Naive thymus-derived CD8-positive, alpha-beta T cell (primary cell): Measurements from ENCODE around the gene SORCS2. TPM values are rescaled to one million over a fixed set of nuclear protein-coding genes. Genes with fewer than 3 reads are reported as not detected.

ENCODE experiments used
- ATAC-seq, 2 donors: fragments of 150-1000 bp; cut with Tn5 transposase in 1 of 2; sonication (Bioruptor Pico), chemical (Tn5 transposase) in 1 of 2; 1 replicate in 1 of 2; 2 replicates in 1 of 2; pipeline ENCODE4 v1.10.0; 2021; ENCODE audit warnings: mild to moderate bottlenecking in 2 of 2, moderate library complexity in 2 of 2
- POLR2A ChIA-PET: fragments of 350-600 bp; sonication (Branson Sonifier 250); formaldehyde crosslinking; loops from one replicate; lab custom pipeline; 2021; ENCODE audit warnings: antibody characterized with exemption; lab: Charles Lee
- DNase-seq, 10 donors: peaks; one replicate each; pipeline versions ENCODE4 v3.0.0 to v3.0.0-alpha.2; 2020 to 2022
- H3K27ac Mint-ChIP-seq, 10 donors: one replicate each; pipeline ENCODE4 v1.8.0; 2020 to 2022; ENCODE audit warnings: mild to moderate bottlenecking in 10 of 10, mixed read lengths in 10 of 10, moderate library complexity in 4 of 10, inconsistent platforms in 1 of 10
- H3K27me3 Mint-ChIP-seq, 5 donors: one replicate each; pipeline ENCODE4 v1.8.0; 2021 to 2022; ENCODE audit warnings: mixed read lengths in 5 of 5
- H3K36me3 Mint-ChIP-seq, 3 donors: one replicate each; pipeline ENCODE4 v1.8.0; 2020 to 2022; ENCODE audit warnings: mixed read lengths in 3 of 3, mild to moderate bottlenecking in 2 of 3, inconsistent platforms in 1 of 3
- H3K4me1 Mint-ChIP-seq, 4 donors: one replicate each; pipeline ENCODE4 v1.8.0; 2021 to 2022; ENCODE audit warnings: mixed read lengths in 4 of 4
- H3K4me3 Mint-ChIP-seq, 10 donors: one replicate each; pipeline ENCODE4 v1.8.0; 2020 to 2022; ENCODE audit warnings: mild to moderate bottlenecking in 10 of 10, mixed read lengths in 10 of 10, moderate library complexity in 6 of 10, inconsistent platforms in 1 of 10
- H3K9me3 Mint-ChIP-seq, 9 donors: one replicate each; pipeline ENCODE4 v1.8.0; 2020 to 2022; ENCODE audit warnings: mixed read lengths in 9 of 9, mild to moderate bottlenecking in 3 of 9, inconsistent platforms in 1 of 9, moderate library complexity in 1 of 9
- polyA plus RNA-seq, 3 donors: library from polyadenylated mRNA; unstranded; fragments of 300-500 nt; fragmentation: Illumina TruSeq; gene quantifications; one replicate each; pipeline ENCODE4 v1.2.3, GENCODE V29; 2021
- total RNA-seq, 8 experiments: library from RNA in 2 of 8; stranded (reverse) in 2 of 8; gene quantifications; one replicate each; pipeline ENCODE4 v1.2.3 and lab custom pipeline; 2021 to 2026

SORCS2 gene
- total and polyA plus RNA-seq, 5 experiments from 2014 or later = not detected

- DNase-seq (no peak), ATAC-seq (no peak)
- Mint-ChIP-seq H3K4me1 (peaks cover 0 to 3% (median 0%) of the 10 kb centered on the region in 4 donors), H3K36me3 (peaks cover 0 to 3% (median 2%) of the 10 kb centered on the region in 3 donors), H3K4me3 (no peak overlapping the region), H3K9me3 (peaks cover 0 to 9% (median 0%) of the 10 kb centered on the region in 9 donors), H3K27me3 (peaks cover 0 to 9% (median 2%) of the 10 kb centered on the region in 5 donors), H3K27ac (peak overlapping the region in 1 of 10 donors; percentile 75)
- POLR2A ChIA-PET = no interaction called here
These were observed 485.5 kb downstream of the SORCS2 start for GRCh38 chr4:7677799-7678301.

- peaks cover 0 to 3% (median 0%) of the 10 kb centered on the region in 4 donors for H3K4me1 Mint-ChIP-seq
- H3K27ac Mint-ChIP-seq = peak overlapping the region in 1 of 10 donors; percentile 75
- H3K9me3 Mint-ChIP-seq = peaks cover 0 to 14% (median 2%) of the 10 kb centered on the region in 9 donors
- no peak overlapping the region for H3K4me3 Mint-ChIP-seq
- H3K36me3 Mint-ChIP-seq = peaks cover 0 to 8% (median 2%) of the 10 kb centered on the region in 3 donors
- POLR2A ChIA-PET = no interaction called here
- ATAC-seq (no peak), DNase-seq (no peak)
- peaks cover 0 to 9% (median 0%) of the 10 kb centered on the region in 5 donors for H3K27me3 Mint-ChIP-seq
These were observed 486.0 kb downstream of the SORCS2 start for GRCh38 chr4:7678318-7678852.

GRCh38 chr4:7679406-7680040, 487.2 kb downstream of the SORCS2 start:
- POLR2A ChIA-PET = no interaction called here
- no peak for ATAC-seq
- Mint-ChIP-seq H3K27me3 (peaks cover 0 to 9% (median 0%) of the 10 kb centered on the region in 5 donors), H3K27ac (no peak overlapping the region), H3K9me3 (peaks cover 0 to 16% (median 2%) of the 10 kb centered on the region in 9 donors), H3K36me3 (peaks cover 0 to 8% (median 2%) of the 10 kb centered on the region in 3 donors), H3K4me1 (peaks cover 0 to 3% (median 0%) of the 10 kb centered on the region in 4 donors), H3K4me3 (no peak overlapping the region)
- DNase-seq = no peak

GRCh38 chr4:7680106-7680505, 487.8 kb downstream of the SORCS2 start:
- Mint-ChIP-seq H3K9me3 (peaks cover 0 to 16% (median 2%) of the 10 kb centered on the region in 9 donors), H3K4me1 (peaks cover 0 to 3% (median 0%) of the 10 kb centered on the region in 4 donors), H3K27ac (no peak overlapping the region), H3K27me3 (peaks cover 0 to 9% (median 0%) of the 10 kb centered on the region in 5 donors), H3K4me3 (no peak overlapping the region), H3K36me3 (peaks cover 0 to 8% (median 2%) of the 10 kb centered on the region in 3 donors)
- POLR2A ChIA-PET = no interaction called here
- no peak for ATAC-seq
- DNase-seq = no peak

GRCh38 chr4:7680731-7681130, 488.4 kb downstream of the SORCS2 start:
- H3K9me3 Mint-ChIP-seq = peaks cover 0 to 16% (median 2%) of the 10 kb centered on the region in 9 donors
- peaks cover 0 to 9% (median 0%) of the 10 kb centered on the region in 5 donors for H3K27me3 Mint-ChIP-seq
- H3K4me3 Mint-ChIP-seq = no peak overlapping the region
- POLR2A ChIA-PET = no interaction called here
- H3K4me1 Mint-ChIP-seq = peaks cover 0 to 3% (median 0%) of the 10 kb centered on the region in 4 donors
- no peak for ATAC-seq
- no peak for DNase-seq
- no peak overlapping the region for H3K27ac Mint-ChIP-seq
- peaks cover 0 to 8% (median 2%) of the 10 kb centered on the region in 3 donors for H3K36me3 Mint-ChIP-seq

- Mint-ChIP-seq H3K9me3 (peaks cover 0 to 16% (median 0%) of the 10 kb centered on the region in 9 donors), H3K36me3 (peaks cover 0 to 8% (median 2%) of the 10 kb centered on the region in 3 donors), H3K4me1 (no peaks in the 10 kb centered on the region), H3K4me3 (no peak overlapping the region), H3K27ac (no peak overlapping the region), H3K27me3 (peaks cover 0 to 5% (median 0%) of the 10 kb centered on the region in 5 donors)
- DNase-seq (no peak), ATAC-seq (no peak)
- POLR2A ChIA-PET = no interaction called here
These were observed 490.9 kb downstream of the SORCS2 start for GRCh38 chr4:7683126-7683703.

- H3K9me3 Mint-ChIP-seq = peaks cover 0 to 16% (median 0%) of the 10 kb centered on the region in 9 donors
- H3K27ac Mint-ChIP-seq = no peak overlapping the region
- ATAC-seq = no peak
- no peaks in the 10 kb centered on the region for H3K4me1 Mint-ChIP-seq
- no peak overlapping the region for H3K4me3 Mint-ChIP-seq
- POLR2A ChIA-PET = no interaction called here
- H3K27me3 Mint-ChIP-seq = peaks cover 0 to 3% (median 0%) of the 10 kb centered on the region in 5 donors
- DNase-seq = no peak
- H3K36me3 Mint-ChIP-seq = peaks cover 0 to 8% (median 2%) of the 10 kb centered on the region in 3 donors
These were observed 492.0 kb downstream of the SORCS2 start for GRCh38 chr4:7684294-7684693.

- POLR2A ChIA-PET = no interaction called here
These were observed 493.9 kb downstream of the SORCS2 start for GRCh38 chr4:7686070-7686870.

GRCh38 chr4:7687006-7687405, 494.7 kb downstream of the SORCS2 start:
- no peak for DNase-seq
- no peaks in the 10 kb centered on the region for H3K27me3 Mint-ChIP-seq
- POLR2A ChIA-PET = no interaction called here
- no peak overlapping the region for H3K4me3 Mint-ChIP-seq
- H3K9me3 Mint-ChIP-seq = peaks cover 0 to 9% (median 0%) of the 10 kb centered on the region in 9 donors
- no peaks in the 10 kb centered on the region for H3K4me1 Mint-ChIP-seq
- ATAC-seq = no peak
- H3K27ac Mint-ChIP-seq = no peak overlapping the region
- peaks cover 0 to 8% (median 2%) of the 10 kb centered on the region in 3 donors for H3K36me3 Mint-ChIP-seq

More at GRCh38 chr4:7686070-7686870, 493.9 kb downstream of the SORCS2 start:
- Mint-ChIP-seq H3K27ac (no peak overlapping the region), H3K27me3 (no peaks in the 10 kb centered on the region), H3K36me3 (peaks cover 0 to 8% (median 2%) of the 10 kb centered on the region in 3 donors), H3K4me1 (no peaks in the 10 kb centered on the region), H3K9me3 (peaks cover 0 to 10% (median 0%) of the 10 kb centered on the region in 9 donors), H3K4me3 (no peak overlapping the region)
- ATAC-seq (no peak), DNase-seq (no peak)

GRCh38 chr4:7687796-7688195, 495.5 kb downstream of the SORCS2 start:
- no peak for DNase-seq
- Mint-ChIP-seq H3K27ac (no peak overlapping the region), H3K4me1 (no peaks in the 10 kb centered on the region), H3K27me3 (no peaks in the 10 kb centered on the region), H3K9me3 (peaks cover 0 to 7% (median 0%) of the 10 kb centered on the region in 9 donors), H3K4me3 (no peak overlapping the region), H3K36me3 (peaks cover 0 to 6% (median 0%) of the 10 kb centered on the region in 3 donors)
- POLR2A ChIA-PET = no interaction called here
- ATAC-seq = no peak

GRCh38 chr4:7689773-7690693, 497.7 kb downstream of the SORCS2 start:
- no peak for DNase-seq
- H3K27ac Mint-ChIP-seq = no peak overlapping the region
- no peaks in the 10 kb centered on the region for H3K36me3 Mint-ChIP-seq
- no peaks in the 10 kb centered on the region for H3K9me3 Mint-ChIP-seq
- no peaks in the 10 kb centered on the region for H3K27me3 Mint-ChIP-seq
- ATAC-seq = no peak
- POLR2A ChIA-PET = no interaction called here
- no peak overlapping the region for H3K4me3 Mint-ChIP-seq
- peaks cover 0 to 5% (median 0%) of the 10 kb centered on the region in 4 donors for H3K4me1 Mint-ChIP-seq
